Epithelial cell of alveolus of lung (primary cell): ENCODE data around the gene SCN8A. TPM values are rescaled to one million over a fixed set of nuclear protein-coding genes. Genes with fewer than 3 reads are reported as not detected.

Experiments
- total RNA-seq: library from RNA; depleted of rRNA; stranded (reverse); fragments of >200 nt; gene quantifications from 2 replicates; pipeline ENCODE4 v1.2.1, GENCODE V29; 2015

SCN8A gene
- total RNA-seq = 0.08 and 3.7 TPM in 2 replicates

GRCh38 chr12:51591016-51591901 is at the start of gene SCN8A:
Gene SCN8A, plus strand, starts transcription at chr12:51591233. Its CDS starts 71,585 bp downstream, at chr12:51662818.

DNA sequence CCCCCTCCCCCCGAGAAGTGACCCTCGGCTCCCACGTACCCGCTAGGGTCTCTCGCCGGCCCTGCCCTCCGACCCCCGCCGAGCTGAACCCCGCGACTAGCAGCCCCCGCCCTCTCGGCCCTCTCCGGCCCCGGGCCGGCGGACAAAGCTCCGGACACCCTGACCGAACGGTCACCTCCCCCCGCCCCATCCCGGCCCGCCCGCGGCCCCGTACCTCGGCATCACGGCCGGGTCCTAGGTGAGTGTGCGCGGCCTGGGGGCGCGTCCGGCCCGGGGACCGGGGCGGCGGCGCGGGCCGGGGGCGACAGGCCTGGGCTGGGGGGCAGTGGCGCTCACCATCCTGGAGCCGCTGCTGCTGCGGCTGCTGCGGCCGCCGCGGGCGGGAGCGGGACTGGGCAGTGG is 257.3 kb downstream of the SCN8A start, which contains the start of gene FIGNL2:
Gene FIGNL2 (minus strand): TSS at position 393 of the 402 bp plus-strand sequence. CDS start 26,305 bp downstream, outside the sequence.

Other genes with a start within 250 kb of the SCN8A start
- not detected in 2 replicates for gene CELA1, start 244.6 kb upstream of the SCN8A start, total RNA-seq
- gene GALNT6, start 199.8 kb upstream of the SCN8A start, total RNA-seq = 3.5 and 49.0 TPM in 2 replicates
- gene SLC4A8, start 166.4 kb upstream of the SCN8A start, total RNA-seq = 1.9 and 3.4 TPM in 2 replicates